HG02970 (cell line): ENCODE results near the gene RPAIN.

ENCODE experiments used
- ATAC-seq: cut with Tn5 transposase; IDR thresholded peaks from one replicate; pipeline ENCODE4 v1.9.1; 2021; ENCODE audit warnings: mild to moderate bottlenecking, moderate library complexity, moderate number of reproducible peaks; ENCODE audit not compliant: unreplicated experiment, low FRiP score

The RPAIN gene

GRCh38 chr17:5480962-5481361 lies 61.0 kb downstream of the RPAIN start:
- ATAC-seq: no peak

GRCh38 chr17:5481451-5481850 lies 61.5 kb downstream of the RPAIN start:
- ATAC-seq: no peak
